Muscle layer of colon (tissue), 2 donors: ENCODE data around the gene NFKBIZ.
A peak's percentile ranks its signal among the peaks of the same experiment; 100 is the strongest.

Source experiments
- H3K27ac ChIP-seq: one replicate; pipeline ENCODE4 v1.7.0; 2013; ENCODE audit warnings: low read depth, mild to moderate bottlenecking, low read length, moderate library complexity
- H3K27me3 ChIP-seq, 2 donors: one replicate each; pipeline ENCODE4 v1.7.0; 2013; ENCODE audit warnings: low read length in 2 of 2, mild to moderate bottlenecking in 2 of 2; ENCODE audit not compliant: insufficient read depth in 2 of 2, control insufficient read depth in 1 of 2
- H3K36me3 ChIP-seq: one replicate; pipeline ENCODE4 v1.7.0; 2013; ENCODE audit warnings: mild to moderate bottlenecking, low read length; ENCODE audit not compliant: insufficient read depth
- H3K4me1 ChIP-seq: one replicate; pipeline ENCODE4 v1.7.0; 2013; ENCODE audit warnings: mild to moderate bottlenecking, low read length; ENCODE audit not compliant: insufficient read depth
- H3K4me3 ChIP-seq, 2 donors: one replicate each; pipeline ENCODE4 v1.7.0; 2013; ENCODE audit warnings: low read length in 2 of 2, low read depth in 1 of 2, mild to moderate bottlenecking in 1 of 2, moderate library complexity in 1 of 2
- H3K9ac ChIP-seq: one replicate; pipeline ENCODE4 v1.7.0; 2013; ENCODE audit warnings: low read length
- H3K9me3 ChIP-seq: one replicate; pipeline ENCODE4 v1.7.0; 2013; ENCODE audit warnings: mild to moderate bottlenecking, low read length
- donor health status: abdominal sarcoma.
- donor health status: Adenocarcinoma of cecum.

The NFKBIZ gene

GRCh38 chr3:101840066-101840465 lies 9.2 kb upstream of the NFKBIZ start:
- Histone ChIP-seq H3K4me3 (no peak overlapping the region), H3K9me3 (no peaks in the 10 kb centered on the region), H3K9ac (no peak overlapping the region), H3K27me3 (no peaks in the 10 kb centered on the region), H3K27ac (no peak overlapping the region), H3K4me1 (peaks cover 23% of the 10 kb centered on the region), H3K36me3 (no peaks in the 10 kb centered on the region)

- H3K36me3 ChIP-seq = no peaks in the 10 kb centered on the region
- no peaks in the 10 kb centered on the region for H3K9me3 ChIP-seq
- H3K27me3 ChIP-seq = no peaks in the 10 kb centered on the region
- H3K4me1 ChIP-seq = peaks cover 10% of the 10 kb centered on the region
- H3K27ac ChIP-seq = no peak overlapping the region
- H3K9ac ChIP-seq = no peak overlapping the region
- H3K4me3 ChIP-seq = no peak overlapping the region
Measured at GRCh38 chr3:101842245-101842934, 6.9 kb upstream of the NFKBIZ start.

GRCh38 chr3:101842935-101843330 lies 6.4 kb upstream of the NFKBIZ start:
- no peak overlapping the region for H3K4me3 ChIP-seq
- H3K36me3 ChIP-seq = no peaks in the 10 kb centered on the region
- no peak overlapping the region for H3K9ac ChIP-seq
- H3K27ac ChIP-seq = no peak overlapping the region
- no peaks in the 10 kb centered on the region for H3K27me3 ChIP-seq
- peaks cover 8% of the 10 kb centered on the region for H3K4me1 ChIP-seq
- H3K9me3 ChIP-seq = no peaks in the 10 kb centered on the region

GRCh38 chr3:101845425-101845824 lies 3.9 kb upstream of the NFKBIZ start:
- Histone ChIP-seq H3K27me3 (no peaks in the 10 kb centered on the region), H3K36me3 (no peaks in the 10 kb centered on the region), H3K4me3 (no peak overlapping the region), H3K9ac (no peak overlapping the region), H3K9me3 (no peaks in the 10 kb centered on the region), H3K4me1 (peaks cover 12% of the 10 kb centered on the region), H3K27ac (no peak overlapping the region)

- Histone ChIP-seq H3K27ac (no peak overlapping the region), H3K9me3 (no peaks in the 10 kb centered on the region), H3K36me3 (peaks cover 5% of the 10 kb centered on the region), H3K27me3 (no peaks in the 10 kb centered on the region), H3K4me1 (peaks cover 16% of the 10 kb centered on the region), H3K4me3 (no peak overlapping the region), H3K9ac (no peak overlapping the region)
Measured at GRCh38 chr3:101846709-101847108, 2.6 kb upstream of the NFKBIZ start.

- no peaks in the 10 kb centered on the region for H3K9me3 ChIP-seq
- no peak overlapping the region for H3K4me3 ChIP-seq
- no peak overlapping the region for H3K9ac ChIP-seq
- peak overlapping the region; percentile 79 for H3K27ac ChIP-seq
- peaks cover 23% of the 10 kb centered on the region for H3K4me1 ChIP-seq
- H3K27me3 ChIP-seq = no peaks in the 10 kb centered on the region
- peaks cover 11% of the 10 kb centered on the region for H3K36me3 ChIP-seq
Measured at GRCh38 chr3:101847328-101847727, 2.0 kb upstream of the NFKBIZ start.

GRCh38 chr3:101848326-101848725 lies 988 bp upstream of the NFKBIZ start:
- Histone ChIP-seq H3K9ac (peak overlapping the region; percentile 82), H3K27me3 (no peaks in the 10 kb centered on the region), H3K27ac (peak overlapping the region; percentile 79), H3K4me3 (peak overlapping the region in 1 of 2 donors; percentile 54), H3K9me3 (no peaks in the 10 kb centered on the region), H3K36me3 (peaks cover 21% of the 10 kb centered on the region), H3K4me1 (peaks cover 23% of the 10 kb centered on the region)

GRCh38 chr3:101849714-101850245 lies 466 bp downstream of the NFKBIZ start:
- Histone ChIP-seq H3K27ac (peak overlapping the region; percentile 91), H3K9ac (peak overlapping the region; percentile 92), H3K27me3 (no peaks in the 10 kb centered on the region), H3K9me3 (no peaks in the 10 kb centered on the region), H3K4me3 (peak overlapping the region; percentile 73 to 87), H3K4me1 (peaks cover 23% of the 10 kb centered on the region), H3K36me3 (peaks cover 36% of the 10 kb centered on the region)

- peak overlapping the region; percentile 92 for H3K9ac ChIP-seq
- peaks cover 23% of the 10 kb centered on the region for H3K4me1 ChIP-seq
- H3K27me3 ChIP-seq = no peaks in the 10 kb centered on the region
- H3K36me3 ChIP-seq = peaks cover 42% of the 10 kb centered on the region
- no peaks in the 10 kb centered on the region for H3K9me3 ChIP-seq
- H3K27ac ChIP-seq = peak overlapping the region; percentile 91
- H3K4me3 ChIP-seq = peak overlapping the region; percentile 73 to 87
Measured at GRCh38 chr3:101850246-101851051, 1.1 kb downstream of the NFKBIZ start.

GRCh38 chr3:101851072-101851770 lies 1.9 kb downstream of the NFKBIZ start:
- Histone ChIP-seq H3K27ac (peak overlapping the region; percentile 91), H3K9ac (peak overlapping the region; percentile 92), H3K27me3 (no peaks in the 10 kb centered on the region), H3K4me3 (peak overlapping the region; percentile 73 to 87), H3K4me1 (peaks cover 23% of the 10 kb centered on the region), H3K9me3 (no peaks in the 10 kb centered on the region), H3K36me3 (peaks cover 50% of the 10 kb centered on the region)
